HG03280 (cell line): Measurements from ENCODE around the gene CBLN3.

ENCODE experiments used
- ATAC-seq: cut with Tn5 transposase; IDR thresholded peaks from one replicate; pipeline ENCODE4 v1.9.1; 2021; ENCODE audit warnings: mild to moderate bottlenecking, moderate library complexity; ENCODE audit not compliant: unreplicated experiment

Gene CBLN3

DNA sequence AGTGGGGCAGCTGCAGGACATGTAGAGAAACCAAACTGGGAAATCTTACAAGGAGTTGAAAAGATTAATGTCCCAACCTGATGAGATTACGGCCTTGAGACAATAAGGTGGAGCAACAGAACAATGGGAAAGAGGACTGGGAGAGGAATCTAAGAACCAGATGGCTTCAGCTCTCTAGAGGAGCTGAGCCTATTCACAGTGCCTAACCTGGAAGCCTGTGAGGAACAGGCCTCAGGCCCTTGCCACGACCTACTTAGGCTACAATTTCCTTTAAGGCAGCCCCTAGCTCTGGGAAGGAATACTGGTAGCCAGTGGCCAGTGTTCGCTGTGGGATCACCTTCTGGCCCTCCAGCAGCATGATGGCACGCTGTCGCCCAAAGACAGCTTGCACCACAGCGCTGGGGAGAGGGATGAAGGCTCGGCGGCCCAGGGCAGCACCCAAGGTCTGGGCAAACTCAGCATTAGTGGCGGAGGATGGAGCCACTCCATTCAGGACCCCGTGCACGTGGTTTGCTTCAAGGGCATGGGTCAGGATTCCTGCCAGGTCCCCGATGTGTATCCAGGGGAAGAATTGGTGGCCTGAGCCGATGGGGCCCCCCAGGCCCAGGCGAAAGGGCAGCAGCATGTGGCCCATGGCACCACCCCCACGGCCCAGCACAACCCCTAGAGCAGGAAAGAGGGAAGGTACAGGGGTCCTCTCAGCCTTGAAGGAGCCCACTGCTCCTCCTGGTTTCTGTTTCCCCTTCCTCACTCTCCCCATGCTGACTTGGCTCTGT is 10.6 kb upstream of the CBLN3 start:
- no peak for ATAC-seq

DNA sequence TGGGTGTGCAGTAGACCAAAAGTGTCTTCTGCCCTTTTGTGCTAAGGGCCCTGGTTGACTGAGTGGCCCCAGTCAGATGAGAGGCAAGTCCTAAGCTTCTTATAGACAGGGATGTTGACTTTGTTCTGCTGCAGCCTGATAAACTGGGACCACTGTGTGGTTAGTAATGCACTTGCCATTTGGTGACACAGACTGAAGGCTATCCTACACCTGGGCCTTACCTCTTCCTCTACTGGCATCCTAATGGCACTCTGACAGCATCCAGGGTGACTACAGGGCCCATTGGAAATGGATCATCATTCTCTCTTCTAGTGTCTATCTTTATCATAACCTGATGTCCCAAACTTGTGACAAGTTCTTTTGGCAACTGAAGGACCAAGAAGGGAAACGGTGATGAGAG is 9.8 kb upstream of the CBLN3 start:
- ATAC-seq = no peak

DNA sequence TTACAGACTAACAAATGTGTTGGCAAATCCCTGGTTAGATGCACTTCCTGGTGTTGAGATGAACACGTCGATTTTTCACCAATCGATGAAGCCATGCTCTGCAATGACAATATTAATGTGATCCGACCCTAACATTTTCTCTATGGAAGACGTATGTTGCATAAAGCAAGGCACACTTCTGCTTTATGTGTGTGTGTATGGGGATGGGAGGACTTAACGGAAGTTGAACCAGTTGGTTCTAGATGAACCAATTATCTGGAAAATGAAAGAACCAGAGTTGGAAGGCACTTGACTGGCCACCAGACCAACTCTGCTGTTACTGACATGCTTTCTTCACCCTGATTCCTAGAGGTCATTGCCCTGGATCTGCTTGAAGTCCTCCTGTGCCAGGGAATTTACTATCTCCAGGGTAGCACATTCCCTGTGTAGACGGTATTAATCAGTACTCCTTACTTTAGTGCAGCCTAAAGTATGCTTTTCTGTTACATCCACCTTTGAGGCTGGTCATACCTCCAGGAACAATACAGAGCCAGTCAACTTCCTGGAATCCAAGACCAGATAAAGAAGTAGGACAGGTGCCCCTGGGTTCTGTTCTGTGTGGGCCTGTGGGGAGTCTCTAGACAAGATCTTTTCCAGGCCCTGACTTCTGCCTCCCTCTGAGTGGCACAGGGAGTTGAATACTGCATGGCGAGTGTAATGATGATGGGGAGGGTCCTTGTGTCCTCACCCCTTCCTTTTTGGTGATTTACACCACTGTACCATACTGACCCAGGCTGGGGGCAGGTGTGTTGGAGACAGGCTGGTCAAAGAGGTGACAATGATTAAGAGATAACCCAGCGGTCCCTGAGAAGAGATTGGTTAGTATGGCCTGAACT is 9.0 kb upstream of the CBLN3 start:
- no peak for ATAC-seq

DNA sequence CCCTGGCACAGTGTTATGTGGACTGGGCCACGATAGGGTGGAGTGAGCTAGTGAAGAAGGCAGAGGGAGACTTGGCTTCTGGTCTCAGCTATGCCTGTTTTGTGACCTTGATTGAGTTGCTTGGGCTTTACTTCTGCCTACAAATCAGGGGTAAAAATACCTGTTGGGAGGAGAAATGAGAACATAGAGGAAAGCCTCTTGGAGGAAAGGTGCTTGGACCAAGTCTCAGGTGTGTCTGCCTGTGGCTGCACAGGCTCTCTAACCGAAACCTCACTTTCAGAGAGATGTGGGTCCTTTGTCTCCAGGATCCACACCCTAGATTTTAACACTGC is 8.2 kb upstream of the CBLN3 start:
- no peak for ATAC-seq

DNA sequence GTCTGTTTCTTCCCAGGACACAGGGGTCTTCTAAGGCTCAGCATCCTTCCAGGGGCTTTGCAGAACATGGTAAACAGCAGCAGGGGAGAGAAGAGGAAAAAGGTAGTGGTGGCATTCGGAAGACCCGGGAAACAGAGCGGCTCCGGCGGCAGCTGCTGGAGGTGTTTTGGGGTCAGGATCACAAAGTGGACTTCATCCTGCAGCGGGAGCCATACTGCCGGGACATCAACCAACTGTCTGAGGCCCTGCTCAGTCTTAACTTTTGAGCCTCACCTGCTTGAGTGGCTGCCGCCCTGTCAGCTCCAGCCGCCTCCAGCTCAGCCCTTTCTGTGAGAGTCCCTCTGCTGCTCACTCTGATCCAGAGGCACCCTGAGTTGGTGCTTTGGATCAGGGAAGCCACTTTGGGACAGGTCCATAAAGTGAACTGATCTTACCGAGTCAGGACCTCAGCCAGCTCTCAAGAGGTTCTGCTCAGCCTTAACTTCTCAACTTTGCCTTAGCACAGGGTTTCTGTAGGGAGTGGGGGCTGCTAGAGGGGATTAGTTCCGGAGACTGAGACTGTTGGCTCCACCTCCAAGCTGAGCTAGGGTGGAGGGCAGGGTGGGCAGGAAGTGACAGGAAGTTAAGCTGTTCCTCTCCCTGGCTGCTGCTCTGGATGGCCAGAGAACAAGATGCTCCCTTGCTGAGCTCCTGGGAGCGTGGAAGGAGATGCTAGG is 7.7 kb upstream of the CBLN3 start:
- no peak for ATAC-seq

DNA sequence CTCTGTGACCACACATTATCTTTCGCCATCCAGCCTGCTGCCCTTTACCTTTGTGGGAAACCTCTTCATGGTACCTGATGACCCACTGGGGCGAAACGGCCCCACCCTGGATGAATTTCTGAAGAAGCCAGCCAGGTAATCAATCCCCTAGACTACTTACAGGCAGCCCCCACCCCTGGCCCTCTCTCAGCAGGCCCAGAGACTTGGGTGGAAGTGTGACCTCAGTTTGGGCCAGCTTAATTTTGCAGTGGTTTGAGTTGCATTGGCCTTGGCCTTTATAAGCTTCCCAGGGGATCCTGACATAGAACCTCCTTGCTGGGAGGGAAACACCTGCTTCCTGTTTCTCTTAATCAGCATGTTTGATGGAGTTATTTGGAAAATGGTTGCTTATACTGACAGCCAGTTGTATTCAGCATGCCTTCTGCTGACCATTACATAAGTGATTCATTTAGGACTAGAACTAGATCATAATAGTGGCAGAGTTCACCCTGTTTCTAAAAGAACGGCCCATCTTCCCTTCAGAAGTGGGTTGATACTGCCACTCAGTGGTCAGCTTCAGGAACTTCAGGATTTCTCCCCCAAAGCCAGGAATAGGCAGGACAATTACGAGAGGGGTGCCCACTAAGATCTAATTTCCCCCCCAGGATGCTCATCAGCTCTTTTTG is 7.0 kb upstream of the CBLN3 start:
- no peak for ATAC-seq

DNA sequence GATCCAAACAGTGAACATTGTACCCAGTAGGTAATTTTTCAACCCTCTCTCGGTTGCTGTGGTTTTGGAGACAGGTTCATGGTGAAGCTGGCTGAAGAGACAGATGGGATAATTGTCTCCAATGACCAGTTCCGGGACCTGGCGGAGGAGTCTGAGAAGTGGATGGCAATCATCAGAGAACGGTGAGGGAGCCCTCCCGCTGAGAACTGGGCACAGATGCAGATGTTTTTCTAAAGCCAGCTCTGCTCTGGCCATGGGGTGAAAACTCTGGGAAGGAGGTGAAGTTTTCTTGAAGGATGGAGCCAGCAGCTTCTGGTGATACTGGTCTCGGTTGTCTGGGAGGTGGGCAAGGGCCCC is 6.5 kb upstream of the CBLN3 start:
- no peak for ATAC-seq

DNA sequence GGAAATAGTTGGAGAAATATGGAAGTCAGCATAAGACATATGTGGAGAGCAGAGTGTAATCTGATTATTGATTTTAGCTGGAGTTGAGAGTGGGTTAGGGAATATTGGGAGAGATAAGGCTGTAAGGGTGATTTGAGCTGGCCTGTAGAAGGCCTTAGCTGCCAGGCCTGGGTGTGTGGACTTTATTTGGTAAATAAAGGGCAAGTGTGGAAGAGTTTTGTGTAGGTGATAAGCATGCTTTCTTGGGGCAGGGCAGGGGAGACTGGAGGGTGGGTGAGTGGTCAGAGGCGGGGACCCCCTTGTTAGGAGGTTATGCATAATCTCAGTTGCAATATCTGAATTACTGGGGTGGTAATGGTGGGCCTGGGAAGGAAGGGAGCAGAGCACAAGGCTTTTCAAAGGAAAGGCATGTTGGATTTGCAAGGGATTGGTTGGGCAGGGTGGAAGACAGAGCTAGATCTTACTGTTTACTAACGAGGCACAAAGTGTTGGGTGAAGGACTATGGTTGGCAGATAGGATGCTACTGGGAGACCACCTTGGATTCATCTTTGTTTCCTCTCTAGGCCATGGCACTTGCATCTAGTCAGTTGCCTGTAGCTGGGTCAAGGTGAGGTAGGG is 5.8 kb upstream of the CBLN3 start:
- no peak for ATAC-seq

DNA sequence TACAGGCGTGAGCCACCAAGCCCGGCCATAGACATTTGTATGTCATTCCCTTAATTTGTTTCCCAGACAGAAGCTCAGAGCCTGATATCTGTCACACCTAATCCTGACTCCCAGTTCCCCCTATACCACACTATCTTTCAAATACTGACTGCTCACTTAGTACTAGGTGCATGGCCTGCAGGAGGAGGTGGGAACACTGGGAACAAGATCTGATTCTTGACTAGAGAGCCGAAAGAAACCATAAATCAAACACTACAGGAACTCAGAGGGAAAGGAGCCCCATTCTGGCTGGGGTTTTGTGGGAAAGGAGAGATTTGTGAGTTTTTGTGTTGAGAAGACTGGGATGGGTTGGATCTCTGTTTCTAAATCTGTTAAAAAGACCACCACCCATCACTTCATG is 5.2 kb upstream of the CBLN3 start:
- no peak for ATAC-seq

DNA sequence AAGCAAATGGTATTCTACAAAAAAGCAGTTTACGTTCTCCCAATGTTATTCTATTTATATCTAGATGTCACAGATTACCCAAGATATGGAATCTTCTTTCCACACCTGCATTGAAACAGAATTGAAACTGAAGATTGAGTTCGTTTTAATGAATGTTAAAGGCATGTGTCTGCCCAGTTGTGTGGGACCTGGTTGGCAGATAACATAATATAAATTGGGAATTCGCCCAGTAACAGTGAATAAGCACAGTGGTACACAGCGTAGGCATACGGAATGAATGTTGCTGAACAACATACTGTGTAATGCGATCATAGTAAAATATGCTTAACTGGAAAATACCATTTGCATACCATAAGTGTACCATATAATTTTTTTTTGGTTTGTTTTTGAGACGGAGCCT is 4.6 kb upstream of the CBLN3 start:
- no peak for ATAC-seq

DNA sequence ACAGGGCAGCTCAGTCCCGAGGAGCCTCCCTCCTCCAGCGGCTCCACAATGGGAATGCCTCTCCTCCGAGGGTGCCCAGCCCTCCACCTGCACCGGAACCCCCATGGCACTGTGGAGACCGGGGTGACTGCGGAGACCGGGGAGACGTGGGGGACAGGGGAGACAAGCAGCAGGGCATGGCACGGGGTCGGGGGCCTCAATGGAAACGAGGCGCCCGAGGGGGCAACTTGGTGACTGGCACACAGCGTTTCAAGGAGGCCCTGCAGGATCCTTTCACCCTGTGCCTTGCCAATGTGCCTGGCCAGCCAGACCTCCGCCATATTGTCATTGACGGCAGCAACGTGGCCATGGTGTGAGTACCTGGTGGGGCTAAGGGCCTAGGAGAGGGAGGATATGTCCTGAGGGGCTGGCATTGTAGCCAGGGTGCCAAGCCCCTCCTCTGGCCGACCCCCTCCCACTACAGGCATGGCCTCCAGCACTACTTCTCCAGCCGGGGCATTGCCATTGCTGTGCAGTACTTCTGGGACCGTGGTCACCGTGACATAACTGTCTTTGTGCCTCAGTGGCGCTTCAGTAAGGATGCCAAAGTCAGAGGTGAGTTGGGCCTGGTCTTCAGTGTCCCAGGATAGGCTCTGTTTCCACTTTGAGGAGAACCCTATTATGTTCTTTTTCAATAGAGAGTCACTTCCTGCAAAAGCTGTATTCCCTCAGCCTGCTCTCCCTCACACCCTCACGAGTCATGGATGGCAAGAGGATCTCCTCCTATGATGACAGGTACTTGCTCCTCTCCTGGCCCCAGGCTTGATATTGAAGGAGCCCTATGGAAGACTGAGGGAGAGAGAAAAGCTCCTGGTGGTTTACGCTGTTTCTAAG is 3.0 kb upstream of the CBLN3 start:
- ATAC-seq = no peak

DNA sequence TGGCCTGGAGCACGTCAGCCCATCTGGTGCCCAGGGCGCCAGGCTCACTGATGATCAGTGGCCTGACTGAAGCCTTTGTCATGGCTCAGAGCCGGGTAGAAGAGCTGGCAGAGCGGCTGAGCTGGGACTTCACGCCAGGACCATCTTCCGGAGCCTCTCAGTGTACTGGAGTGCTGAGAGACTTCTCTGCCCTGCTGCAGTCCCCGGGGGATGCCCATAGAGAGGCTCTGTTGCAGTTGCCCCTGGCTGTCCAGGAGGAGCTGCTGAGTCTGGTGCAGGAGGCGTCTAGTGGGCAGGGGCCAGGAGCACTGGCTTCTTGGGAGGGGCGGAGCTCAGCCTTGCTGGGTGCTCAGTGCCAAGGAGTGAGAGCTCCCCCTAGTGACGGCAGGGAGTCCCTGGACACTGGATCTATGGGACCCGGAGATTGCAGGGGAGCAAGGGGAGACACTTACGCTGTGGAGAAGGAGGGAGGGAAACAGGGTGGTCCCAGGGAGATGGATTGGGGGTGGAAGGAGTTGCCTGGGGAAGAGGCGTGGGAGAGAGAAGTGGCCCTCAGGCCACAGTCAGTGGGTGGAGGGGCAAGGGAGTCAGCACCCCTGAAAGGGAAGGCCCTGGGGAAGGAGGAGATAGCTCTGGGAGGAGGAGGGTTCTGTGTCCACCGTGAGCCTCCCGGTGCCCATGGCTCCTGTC is 2.2 kb upstream of the CBLN3 start:
- peak; percentile 52 for ATAC-seq

DNA sequence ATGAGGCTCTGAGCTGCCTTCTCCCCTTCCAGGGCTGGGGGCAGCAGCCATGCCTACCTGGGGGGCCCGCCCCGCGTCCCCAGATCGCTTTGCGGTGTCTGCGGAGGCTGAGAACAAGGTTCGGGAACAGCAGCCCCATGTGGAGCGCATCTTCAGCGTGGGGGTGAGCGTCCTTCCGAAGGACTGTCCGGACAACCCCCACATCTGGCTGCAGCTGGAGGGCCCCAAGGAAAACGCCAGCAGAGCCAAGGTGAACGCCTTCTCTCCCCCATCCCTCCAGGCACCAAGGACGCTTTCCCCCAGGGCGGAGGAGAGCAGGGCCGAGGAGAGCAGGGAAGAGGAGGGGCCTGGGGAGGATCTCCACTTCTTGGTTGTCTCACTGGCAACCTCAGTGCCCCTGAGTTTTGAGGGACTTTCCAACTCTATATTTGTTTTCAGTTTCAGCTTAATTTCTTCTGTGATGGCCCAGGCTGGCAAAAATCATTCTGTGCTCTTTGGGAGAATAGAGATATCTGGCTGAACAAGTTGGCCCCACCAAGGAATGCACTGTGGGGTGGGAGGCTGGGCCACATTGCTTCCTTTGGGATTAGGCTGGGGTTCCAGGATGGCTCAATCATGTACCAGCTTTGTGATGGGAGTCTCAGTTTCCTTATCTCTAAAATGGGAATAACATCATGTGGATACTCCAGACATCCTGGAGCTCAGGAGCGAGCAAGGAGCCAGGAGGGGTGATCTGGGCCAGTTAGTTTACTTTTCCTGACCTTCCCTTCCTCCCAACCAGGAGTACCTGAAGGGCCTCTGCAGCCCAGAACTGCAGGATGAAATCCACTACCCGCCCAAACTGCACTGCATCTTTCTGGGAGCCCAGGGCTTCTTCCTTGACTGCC is 1.5 kb upstream of the CBLN3 start:
- ATAC-seq = peak; percentile 31

DNA sequence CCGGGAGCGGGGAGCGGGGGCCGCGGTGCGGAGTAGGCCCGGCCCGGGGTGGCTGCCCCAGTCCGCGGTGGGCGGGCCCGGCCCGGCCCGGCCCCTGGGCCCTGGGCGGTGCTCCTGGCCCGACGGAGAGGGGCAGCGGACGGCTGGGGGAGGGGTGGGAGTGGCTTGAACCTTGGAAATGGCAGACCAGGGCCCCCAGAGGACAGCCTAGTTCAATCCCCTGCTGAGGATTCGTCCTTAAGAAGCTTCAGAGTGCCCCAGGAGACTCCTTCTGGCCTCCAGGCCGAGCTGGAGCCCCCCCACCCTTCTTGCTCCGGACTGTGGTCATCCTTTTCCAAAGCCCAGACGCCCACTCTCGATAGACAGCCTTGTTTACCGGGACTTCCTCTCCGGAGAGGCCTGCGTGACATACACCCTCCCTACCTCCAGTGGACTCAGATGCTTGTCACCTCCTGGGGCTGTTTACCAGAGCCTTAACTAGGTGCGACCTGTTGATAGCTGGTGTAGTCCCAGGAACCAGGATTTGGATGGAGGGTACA is 744 bp upstream of the CBLN3 start:
- ATAC-seq = peak; percentile 54

DNA sequence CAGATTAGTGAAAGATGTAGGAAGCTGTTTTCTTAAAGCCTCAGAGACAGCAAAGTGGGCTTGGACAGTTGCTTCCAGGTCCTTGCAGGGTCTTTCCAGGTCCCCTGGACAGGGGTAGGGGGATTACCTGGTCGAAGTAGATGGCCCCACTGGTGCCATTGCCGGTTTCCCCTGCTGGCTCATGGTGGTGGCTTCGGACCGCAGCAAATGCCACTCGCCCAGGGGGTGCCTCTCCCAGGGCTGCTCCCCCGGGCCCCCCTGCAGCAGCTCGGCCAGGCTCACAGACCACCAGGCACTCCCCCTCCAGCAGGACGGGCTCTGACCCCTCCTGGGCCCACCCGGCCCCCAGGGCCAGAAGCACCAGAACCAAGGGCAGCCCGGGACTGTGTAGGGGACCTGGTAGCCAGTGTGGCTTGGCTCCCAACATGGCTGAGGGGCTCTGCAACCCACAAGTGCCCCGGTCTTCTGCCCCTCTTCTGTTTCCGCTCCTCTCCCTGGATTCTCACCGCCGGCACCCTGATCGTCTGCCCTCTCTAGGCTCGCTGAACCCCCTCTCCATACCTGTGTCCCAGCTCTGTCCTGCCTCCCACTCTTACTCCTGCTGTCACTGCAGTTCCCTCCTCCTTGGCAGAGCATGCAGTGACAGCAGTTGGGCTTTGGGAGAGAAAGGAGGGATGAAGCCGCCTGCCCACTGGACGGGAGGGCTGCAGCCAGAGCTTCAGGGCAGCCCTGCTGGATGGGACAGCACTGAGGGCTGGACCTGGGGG is 657 bp downstream of the CBLN3 start:
- no peak for ATAC-seq

DNA sequence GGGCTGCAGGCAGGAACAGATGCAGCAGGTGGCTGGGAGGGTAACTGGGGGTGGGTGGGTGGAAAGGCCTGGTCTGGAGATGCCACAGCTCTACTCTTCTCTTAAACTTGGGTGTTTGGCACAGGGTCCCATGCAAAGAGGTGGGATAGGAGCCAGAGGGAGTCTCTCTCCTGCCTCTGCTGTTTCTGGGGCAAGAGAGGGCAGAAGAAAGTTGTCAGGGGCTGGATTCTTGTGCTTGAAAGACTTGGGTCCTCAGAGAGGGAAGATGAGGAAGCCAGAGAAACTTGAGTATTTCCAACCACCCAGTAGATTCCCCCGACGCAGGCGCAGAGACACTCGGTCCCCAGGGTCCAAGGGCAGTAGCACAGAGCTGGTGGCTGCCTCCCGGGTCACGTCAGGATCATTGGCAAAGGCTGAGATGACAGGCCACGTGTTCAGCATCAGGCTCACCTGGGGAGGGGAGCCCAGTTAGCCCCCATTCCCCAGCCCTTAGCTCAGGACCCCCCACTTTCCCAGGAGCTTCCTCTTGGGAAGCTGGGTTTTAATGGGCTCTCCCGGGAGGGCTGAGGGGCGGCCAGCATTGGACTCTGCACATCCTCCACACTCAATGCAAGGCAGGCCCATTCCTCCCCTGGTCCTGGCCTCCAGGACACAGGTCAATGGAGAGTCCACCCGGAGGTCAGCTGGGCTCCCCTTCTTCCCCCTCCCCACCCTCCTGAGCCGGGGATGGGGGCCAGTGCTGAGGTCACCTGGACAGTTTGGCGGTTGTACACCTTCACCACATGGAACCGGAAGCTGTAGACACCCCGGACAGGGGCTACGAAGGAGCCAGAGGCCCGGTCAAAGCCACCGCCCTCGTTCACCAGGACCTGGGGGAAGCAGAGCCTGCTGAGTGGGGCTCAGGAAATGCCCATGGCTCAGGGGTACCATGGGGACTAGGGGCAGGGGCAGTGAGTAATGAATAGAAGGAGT is 1.6 kb downstream of the CBLN3 start:
- ATAC-seq = no peak
